Choroid plexus epithelial cell (primary cell): Measurements from ENCODE around the gene SKAP2.
A peak's percentile ranks its signal among the peaks of the same experiment; 100 is the strongest.

Experiments
- DNase-seq: peaks from one replicate; pipeline ENCODE4 v3.0.0-alpha.2; 2010; ENCODE audit warnings: low read depth
- H3K4me3 ChIP-seq: 2 replicates; pipeline ENCODE4 v1.5.1; 2011; ENCODE audit warnings: low read depth, mild to moderate bottlenecking, control low read depth, low read length, moderate library complexity
- TF ChIP-seq, protein P1 (sequence below): conservative IDR thresholded peaks from 2 replicates; pipeline ENCODE4 v1.5.1; 2011; ENCODE audit warnings: low read depth, mild to moderate bottlenecking, control low read depth, inconsistent platforms, low read length, moderate library complexity

Gene SKAP2

DNA sequence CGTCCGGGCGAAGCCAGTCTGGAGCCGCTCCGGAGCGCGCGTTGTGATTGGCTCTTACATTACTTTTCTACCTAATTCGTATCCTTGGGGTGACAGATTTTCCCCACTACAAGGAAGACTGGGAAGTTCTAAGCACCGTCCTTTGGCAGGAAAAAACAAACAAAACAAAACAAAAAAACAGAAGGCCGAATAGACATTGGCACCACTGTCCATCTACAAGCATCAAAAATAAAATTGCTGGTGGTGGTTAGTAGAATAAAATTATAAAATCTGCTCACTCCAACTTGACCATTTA lies 651 bp upstream of the SKAP2 start:
- DNase-seq: no peak
- H3K4me3 ChIP-seq: peak overlapping the region; percentile 85
- TF ChIP-seq, protein P1, sequence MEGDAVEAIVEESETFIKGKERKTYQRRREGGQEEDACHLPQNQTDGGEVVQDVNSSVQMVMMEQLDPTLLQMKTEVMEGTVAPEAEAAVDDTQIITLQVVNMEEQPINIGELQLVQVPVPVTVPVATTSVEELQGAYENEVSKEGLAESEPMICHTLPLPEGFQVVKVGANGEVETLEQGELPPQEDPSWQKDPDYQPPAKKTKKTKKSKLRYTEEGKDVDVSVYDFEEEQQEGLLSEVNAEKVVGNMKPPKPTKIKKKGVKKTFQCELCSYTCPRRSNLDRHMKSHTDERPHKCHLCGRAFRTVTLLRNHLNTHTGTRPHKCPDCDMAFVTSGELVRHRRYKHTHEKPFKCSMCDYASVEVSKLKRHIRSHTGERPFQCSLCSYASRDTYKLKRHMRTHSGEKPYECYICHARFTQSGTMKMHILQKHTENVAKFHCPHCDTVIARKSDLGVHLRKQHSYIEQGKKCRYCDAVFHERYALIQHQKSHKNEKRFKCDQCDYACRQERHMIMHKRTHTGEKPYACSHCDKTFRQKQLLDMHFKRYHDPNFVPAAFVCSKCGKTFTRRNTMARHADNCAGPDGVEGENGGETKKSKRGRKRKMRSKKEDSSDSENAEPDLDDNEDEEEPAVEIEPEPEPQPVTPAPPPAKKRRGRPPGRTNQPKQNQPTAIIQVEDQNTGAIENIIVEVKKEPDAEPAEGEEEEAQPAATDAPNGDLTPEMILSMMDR: no peak

DNA sequence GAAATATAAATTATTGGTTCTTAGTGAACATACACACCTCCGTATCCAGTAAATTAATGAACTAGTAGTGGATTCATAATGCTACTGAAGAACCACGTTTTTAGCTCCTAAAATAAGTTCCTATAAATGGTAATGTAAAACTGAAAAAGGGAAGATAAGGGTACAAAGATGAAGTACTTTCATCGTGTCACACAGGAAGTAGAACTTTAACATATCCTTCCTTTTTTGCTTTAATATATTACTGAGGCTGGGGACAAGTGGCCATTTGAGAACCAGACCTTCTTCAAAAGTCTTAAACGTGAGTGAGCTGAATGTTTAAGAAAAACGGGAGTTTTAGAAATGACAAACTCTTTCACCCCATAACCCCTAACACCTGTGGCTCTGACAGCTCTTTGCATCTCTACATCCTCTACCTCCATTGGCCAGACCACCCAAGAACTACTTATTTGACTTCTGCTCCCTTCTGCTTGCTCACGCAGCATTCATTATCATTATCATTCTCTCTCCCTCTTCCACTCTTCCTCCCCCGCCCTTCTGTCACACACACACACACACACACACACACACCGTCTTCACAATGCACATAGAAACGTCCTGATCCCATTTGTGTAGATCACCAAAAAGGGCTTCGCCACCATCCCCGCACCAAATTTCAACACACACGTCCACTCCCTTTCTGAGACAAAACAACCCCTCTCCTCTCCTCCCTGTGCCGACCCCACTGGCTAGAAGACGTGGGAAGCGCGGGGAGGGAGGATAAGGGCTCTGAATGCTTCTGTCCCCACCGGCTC lies 677 bp downstream of the SKAP2 start:
- DNase-seq: peak; percentile 43
- H3K4me3 ChIP-seq: peak overlapping the region; percentile 85
- TF ChIP-seq, protein P1: no peak

DNA sequence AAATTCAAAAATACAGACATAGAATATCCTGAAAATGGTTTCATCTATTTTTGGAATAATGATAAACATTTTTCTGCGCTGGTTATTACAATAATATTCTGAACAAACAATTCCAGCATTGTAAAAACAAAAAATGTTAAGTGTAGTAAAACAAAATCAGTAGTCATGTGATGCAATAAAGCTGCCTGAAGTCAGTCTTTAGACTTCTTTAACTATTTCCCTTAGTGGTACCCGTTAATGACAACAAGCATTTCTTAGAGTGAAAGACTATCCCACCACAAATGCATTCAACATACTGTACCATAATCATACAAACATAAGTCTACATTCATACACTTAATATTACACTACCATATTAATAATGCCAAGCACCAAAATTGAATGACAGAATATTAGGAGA lies 1.6 kb downstream of the SKAP2 start:
- TF ChIP-seq, protein P1: no peak
- H3K4me3 ChIP-seq: no peak overlapping the region
- no peak for DNase-seq

DNA sequence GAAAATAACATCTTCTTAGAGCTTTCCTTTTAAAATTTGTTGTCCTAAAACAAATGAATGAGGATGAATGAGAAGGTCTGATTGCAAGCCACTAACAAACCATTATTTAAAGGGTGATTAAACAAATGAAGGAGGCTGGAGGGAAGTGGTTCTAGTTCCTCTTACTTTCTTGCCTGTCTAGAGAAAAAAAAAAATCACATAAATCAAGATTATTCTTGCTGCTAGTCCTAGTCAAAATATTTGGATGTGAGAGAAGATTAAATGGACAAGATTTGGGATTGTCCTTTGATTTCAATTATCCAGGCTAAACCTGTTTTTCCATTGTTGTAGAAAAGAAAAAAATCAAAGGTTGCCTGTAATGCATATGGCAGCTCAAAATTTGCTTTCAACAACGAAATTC lies 3.3 kb downstream of the SKAP2 start:
- H3K4me3 ChIP-seq: no peak overlapping the region
- no peak for DNase-seq
- TF ChIP-seq, protein P1: no peak

DNA sequence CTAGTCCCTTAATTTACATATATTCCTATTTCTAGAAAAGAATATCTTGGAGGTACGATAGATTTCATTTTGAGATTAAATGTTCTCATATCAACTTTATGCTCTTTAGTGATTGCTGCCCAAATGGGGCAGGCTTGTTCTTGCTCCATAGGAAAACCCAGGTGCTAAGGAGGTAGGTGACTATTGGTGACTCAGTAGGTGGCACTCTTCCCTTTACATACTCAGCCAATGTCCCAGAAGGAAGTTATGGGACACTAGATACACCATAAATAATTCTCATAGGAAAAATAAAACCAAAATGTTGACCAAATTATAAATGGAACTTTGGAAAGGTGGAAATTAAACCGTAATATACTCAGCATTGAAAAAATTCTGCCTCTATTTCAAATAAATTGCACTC lies 4.0 kb downstream of the SKAP2 start:
- H3K4me3 ChIP-seq: no peak overlapping the region
- TF ChIP-seq, protein P1: no peak
- no peak for DNase-seq

DNA sequence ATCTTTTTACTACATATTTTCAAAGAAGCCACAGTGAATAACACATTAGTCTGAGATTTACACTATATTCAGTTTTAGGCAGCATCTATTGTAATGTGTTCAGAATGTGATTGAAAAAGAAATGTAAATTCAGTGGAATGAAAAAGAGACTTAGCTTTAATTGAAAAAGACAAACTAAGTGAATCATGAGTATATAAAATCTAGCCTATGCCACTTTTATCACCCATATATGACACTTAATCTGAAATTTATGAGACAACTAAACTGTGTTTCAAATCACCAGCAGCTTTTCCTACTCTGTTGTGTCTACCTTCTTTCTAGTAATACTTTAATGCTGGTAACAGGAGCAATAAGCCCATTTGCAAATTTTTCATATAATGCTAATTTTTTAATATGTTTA lies 4.7 kb downstream of the SKAP2 start:
- H3K4me3 ChIP-seq: no peak overlapping the region
- no peak for DNase-seq
- TF ChIP-seq, protein P1: no peak

DNA sequence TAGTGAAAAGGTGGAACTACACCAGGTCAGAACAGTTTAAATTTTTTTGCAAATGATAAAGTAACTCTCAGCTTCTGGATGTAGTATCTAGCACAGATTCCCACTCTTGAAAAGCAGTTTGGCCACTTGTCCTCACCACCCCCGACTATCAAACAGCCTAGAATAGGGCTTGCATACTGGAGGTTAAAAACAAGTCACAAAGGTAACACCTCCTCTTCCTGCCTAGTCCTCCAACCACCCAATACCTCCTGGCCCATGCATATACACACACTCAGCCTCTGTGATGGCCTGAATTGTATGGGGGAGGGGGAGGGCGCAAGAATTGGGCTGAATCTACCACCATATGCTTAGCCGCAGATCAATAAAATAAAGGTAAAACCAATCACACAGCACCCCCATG lies 5.7 kb downstream of the SKAP2 start:
- TF ChIP-seq, protein P1: no peak
- no peak overlapping the region for H3K4me3 ChIP-seq

More for the DNA sequence above, 5.7 kb downstream of the SKAP2 start:
- DNase-seq: no peak
